ENCODE results near the gene CATSPER3. TPM values are rescaled to one million over a fixed set of nuclear protein-coding genes. Genes with fewer than 3 reads are reported as not detected.

CATSPER3 gene
- polyA plus RNA-seq, 2 of the 4 experiments (the other 2 are of a cell fraction), result 0.41 to 0.74 TPM

GRCh38 chr5:134935711-134936602 lies 31.8 kb upstream of the CATSPER3 start:
- CTCF ChIA-PET, result interaction anchor here (0.8 to 2.3 kb wide), 4 partner anchors 10 to 31 kb away, joined by 3 to 7 read pairs (median 4); partner anchors contain the start of gene PCBD2
- H3K4me2 ChIP-seq, result no peak overlapping the region
- H3K9me3 ChIP-seq, result no peaks in the 10 kb centered on the region
- no peak for DNase-seq (ENCODE audit: low read depth in 1 of 2, low spot score in 1 of 2)
- WGBS (ENCODE audit: missing lambda C conversion rate), result 88% methylated on average over 12 of the region's 12 CpGs
- FAIRE-seq, result no peak
- H3K4me3 ChIP-seq, result no peak overlapping the region
- ATAC-seq, result peak in 1 of 2 experiments; percentile 30; a peak in 1 of 6 replicates
- TF ChIP-seq TP53 (CRISPR knock-in tag; IDR thresholded peaks at IDR 0.05), result no peak
- TF ChIP-seq FOSL2 (IDR thresholded peaks at IDR 0.05), result no peak
- no peak for TF ChIP-seq FOSL2 (CRISPR knock-in tag; IDR thresholded peaks at IDR 0.05)
- TF ChIP-seq NPAS2 (CRISPR knock-in tag; IDR thresholded peaks at IDR 0.05; ENCODE audit: borderline replicate concordance), result no peak
- TF ChIP-seq ZNF302 (CRISPR knock-in tag; IDR thresholded peaks at IDR 0.05), result no peak
- no peak for TF ChIP-seq EP300 (IDR thresholded peaks at IDR 0.05)
- TF ChIP-seq, protein P1, sequence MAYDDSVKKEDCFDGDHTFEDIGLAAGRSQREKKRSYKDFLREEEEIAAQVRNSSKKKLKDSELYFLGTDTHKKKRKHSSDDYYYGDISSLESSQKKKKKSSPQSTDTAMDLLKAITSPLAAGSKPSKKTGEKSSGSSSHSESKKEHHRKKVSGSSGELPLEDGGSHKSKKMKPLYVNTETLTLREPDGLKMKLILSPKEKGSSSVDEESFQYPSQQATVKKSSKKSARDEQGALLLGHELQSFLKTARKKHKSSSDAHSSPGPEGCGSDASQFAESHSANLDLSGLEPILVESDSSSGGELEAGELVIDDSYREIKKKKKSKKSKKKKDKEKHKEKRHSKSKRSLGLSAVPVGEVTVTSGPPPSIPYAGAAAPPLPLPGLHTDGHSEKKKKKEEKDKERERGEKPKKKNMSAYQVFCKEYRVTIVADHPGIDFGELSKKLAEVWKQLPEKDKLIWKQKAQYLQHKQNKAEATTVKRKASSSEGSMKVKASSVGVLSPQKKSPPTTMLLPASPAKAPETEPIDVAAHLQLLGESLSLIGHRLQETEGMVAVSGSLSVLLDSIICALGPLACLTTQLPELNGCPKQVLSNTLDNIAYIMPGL (CRISPR knock-in tag; IDR thresholded peaks at IDR 0.05; ENCODE audit: borderline replicate concordance), result no peak
- no peak for TF ChIP-seq HEYL (CRISPR knock-in tag; IDR thresholded peaks at IDR 0.05)
- TF ChIP-seq, protein P2, sequence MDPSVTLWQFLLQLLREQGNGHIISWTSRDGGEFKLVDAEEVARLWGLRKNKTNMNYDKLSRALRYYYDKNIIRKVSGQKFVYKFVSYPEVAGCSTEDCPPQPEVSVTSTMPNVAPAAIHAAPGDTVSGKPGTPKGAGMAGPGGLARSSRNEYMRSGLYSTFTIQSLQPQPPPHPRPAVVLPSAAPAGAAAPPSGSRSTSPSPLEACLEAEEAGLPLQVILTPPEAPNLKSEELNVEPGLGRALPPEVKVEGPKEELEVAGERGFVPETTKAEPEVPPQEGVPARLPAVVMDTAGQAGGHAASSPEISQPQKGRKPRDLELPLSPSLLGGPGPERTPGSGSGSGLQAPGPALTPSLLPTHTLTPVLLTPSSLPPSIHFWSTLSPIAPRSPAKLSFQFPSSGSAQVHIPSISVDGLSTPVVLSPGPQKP (IDR thresholded peaks at IDR 0.05; ENCODE audit: low read depth, low read length), result no peak
- TF ChIP-seq SREBF2 (IDR thresholded peaks at IDR 0.05), result no peak
- TF ChIP-seq RCOR1 (IDR thresholded peaks at IDR 0.05; ENCODE audit: low read depth, low read length), result no peak
- TF ChIP-seq GATA3 (IDR thresholded peaks at IDR 0.05; ENCODE audit: borderline replicate concordance), result no peak
- TF ChIP-seq CBX8 (IDR thresholded peaks at IDR 0.05), result no peak
- no peak for TF ChIP-seq CBX2 (IDR thresholded peaks at IDR 0.05; ENCODE audit: borderline replicate concordance, low read depth)
- TF ChIP-seq ZC3H11A (IDR thresholded peaks at IDR 0.05), result no peak
- TF ChIP-seq JUN (IDR thresholded peaks at IDR 0.05), result no peak
- TF ChIP-seq HDAC2 (IDR thresholded peaks at IDR 0.05), result no peak
- H3K4me1 ChIP-seq, result no peaks in the 10 kb centered on the region
- H3K27ac ChIP-seq, result no peak overlapping the region
- POLR2A ChIA-PET, result no interaction called here

GRCh38 chr5:134937526-134937925 lies 30.2 kb upstream of the CATSPER3 start:
- Histone ChIP-seq H3K4me2 (no peak overlapping the region), H3K27ac (no peak overlapping the region), H3K9me3 (no peaks in the 10 kb centered on the region), H3K4me1 (no peaks in the 10 kb centered on the region), H3K4me3 (no peak overlapping the region)
- ChIA-PET CTCF (interaction anchor here (0.9 to 2.3 kb wide), 2 partner anchors 8 to 11 kb away, joined by 3 to 7 read pairs; no protein-coding TSS in a partner anchor), POLR2A (no interaction called here)
- 95% methylated on average over 8 of the region's 8 CpGs for WGBS (ENCODE audit: missing lambda C conversion rate)
- peak; percentile 23 for FAIRE-seq
- ATAC-seq, result no peak
- no peak for DNase-seq (ENCODE audit: low read depth in 1 of 2, low spot score in 1 of 2)
- TF ChIP-seq CHD2 (IDR thresholded peaks at IDR 0.05; ENCODE audit: low read length, partially characterized antibody) (no peak), HEYL (CRISPR knock-in tag; IDR thresholded peaks at IDR 0.05) (no peak), MYC (IDR thresholded peaks at IDR 0.05; ENCODE audit: borderline replicate concordance, low read length) (no peak), HOXB13 (CRISPR knock-in tag; IDR thresholded peaks at IDR 0.05; ENCODE audit: low read depth) (no peak), HOXB5 (CRISPR knock-in tag; IDR thresholded peaks at IDR 0.05) (no peak), NPAS2 (CRISPR knock-in tag; IDR thresholded peaks at IDR 0.05; ENCODE audit: borderline replicate concordance) (no peak), RARB (CRISPR knock-in tag; IDR thresholded peaks at IDR 0.05) (no peak), SMC3 (IDR thresholded peaks at IDR 0.05) (no peak), MAZ (IDR thresholded peaks at IDR 0.05; ENCODE audit: borderline replicate concordance, low read depth, low read length) (no peak), SREBF2 (IDR thresholded peaks at IDR 0.05) (no peak), USF2 (IDR thresholded peaks at IDR 0.05) (no peak)
- TF ChIP-seq, protein P3, sequence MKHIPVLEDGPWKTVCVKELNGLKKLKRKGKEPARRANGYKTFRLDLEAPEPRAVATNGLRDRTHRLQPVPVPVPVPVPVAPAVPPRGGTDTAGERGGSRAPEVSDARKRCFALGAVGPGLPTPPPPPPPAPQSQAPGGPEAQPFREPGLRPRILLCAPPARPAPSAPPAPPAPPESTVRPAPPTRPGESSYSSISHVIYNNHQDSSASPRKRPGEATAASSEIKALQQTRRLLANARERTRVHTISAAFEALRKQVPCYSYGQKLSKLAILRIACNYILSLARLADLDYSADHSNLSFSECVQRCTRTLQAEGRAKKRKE (CRISPR knock-in tag; IDR thresholded peaks at IDR 0.05; ENCODE audit: low read depth), result no peak
